H9 (cell line): ENCODE data around the gene PTMA. TPM values are rescaled to one million over a fixed set of nuclear protein-coding genes. Genes with fewer than 3 reads are reported as not detected.

Experiments
- DNase-seq: peaks from one replicate; pipeline ENCODE4 v3.0.0-alpha.2; 2017
- H2AFZ ChIP-seq: one replicate; pipeline ENCODE4 v1.6.1; 2013; ENCODE audit warnings: mild to moderate bottlenecking, low read length, control low read depth, moderate library complexity
- H2AK5ac ChIP-seq: 2 replicates; pipeline ENCODE4 v1.6.1; 2013; ENCODE audit warnings: low read length, control low read depth, mixed read lengths; ENCODE audit not compliant: insufficient read length
- H2BK120ac ChIP-seq: one replicate; pipeline ENCODE4 v1.6.1; 2013; ENCODE audit warnings: low read depth, mild to moderate bottlenecking, low read length, control low read depth, inconsistent platforms; ENCODE audit not compliant: poor library complexity, severe bottlenecking
- H2BK12ac ChIP-seq: 2 replicates; pipeline ENCODE4 v1.6.1; 2013; ENCODE audit warnings: low read length, control low read depth, mixed read lengths, low read depth; ENCODE audit not compliant: insufficient read length
- H2BK15ac ChIP-seq: 2 replicates; pipeline ENCODE4 v1.6.1; 2013; ENCODE audit warnings: low read depth, low read length, control low read depth
- H2BK20ac ChIP-seq: one replicate; pipeline ENCODE4 v1.6.1; 2013; ENCODE audit warnings: low read depth, mild to moderate bottlenecking, low read length, control low read depth, inconsistent platforms; ENCODE audit not compliant: poor library complexity, severe bottlenecking
- H2BK5ac ChIP-seq: 2 replicates; pipeline ENCODE4 v1.6.1; 2013; ENCODE audit warnings: low read length, control low read depth, mixed read lengths; ENCODE audit not compliant: insufficient read length
- H3K14ac ChIP-seq: 2 replicates; pipeline ENCODE4 v1.6.1; 2013; ENCODE audit warnings: low read length, control low read depth; ENCODE audit not compliant: insufficient read depth
- H3K18ac ChIP-seq: 2 replicates; pipeline ENCODE4 v1.6.1; 2013; ENCODE audit warnings: low read depth, mild to moderate bottlenecking, mixed read lengths, low read length, control low read depth; ENCODE audit not compliant: insufficient read length
- H3K23ac ChIP-seq: 2 replicates; pipeline ENCODE4 v1.6.1; 2013; ENCODE audit warnings: low read length, control low read depth, mixed read lengths, low read depth; ENCODE audit not compliant: insufficient read length
- H3K23me2 ChIP-seq: 2 replicates; pipeline ENCODE4 v1.6.1; 2013; ENCODE audit warnings: low read depth, mild to moderate bottlenecking, mixed read lengths, low read length, control low read depth; ENCODE audit not compliant: insufficient read length, poor library complexity, severe bottlenecking
- H3K27ac ChIP-seq: 2 replicates; pipeline ENCODE4 v1.5.1; 2013; ENCODE audit warnings: low read length, control low read depth, mixed read lengths, low read depth; ENCODE audit not compliant: insufficient read length
- H3K27me3 ChIP-seq: 2 replicates; pipeline ENCODE4 v1.6.1; 2013; ENCODE audit warnings: low read length, control low read depth, inconsistent platforms; ENCODE audit not compliant: insufficient read depth
- H3K4ac ChIP-seq: 2 replicates; pipeline ENCODE4 v1.6.1; 2013; ENCODE audit warnings: low read depth, mild to moderate bottlenecking, control low read depth, inconsistent platforms, low read length, moderate library complexity
- H3K4me1 ChIP-seq: 2 replicates; pipeline ENCODE4 v1.6.1; 2013; ENCODE audit warnings: low read length, control low read depth, inconsistent platforms; ENCODE audit not compliant: insufficient read depth
- H3K4me2 ChIP-seq: 2 replicates; pipeline ENCODE4 v1.6.1; 2013; ENCODE audit warnings: low read length, control low read depth, mixed read lengths; ENCODE audit not compliant: insufficient read length, insufficient read depth
- H3K56ac ChIP-seq: 2 replicates; pipeline ENCODE4 v1.6.1; 2013; ENCODE audit warnings: low read depth, mild to moderate bottlenecking, mixed read lengths, low read length, control low read depth; ENCODE audit not compliant: insufficient read length
- H3K79me1 ChIP-seq: 2 replicates; pipeline ENCODE4 v1.6.1; 2013; ENCODE audit warnings: low read depth, mild to moderate bottlenecking, moderate library complexity, low read length, control low read depth, inconsistent platforms; ENCODE audit not compliant: insufficient read depth, poor library complexity, severe bottlenecking
- H3K79me2 ChIP-seq: 2 replicates; pipeline ENCODE4 v1.6.1; 2013; ENCODE audit warnings: low read length, control low read depth, inconsistent platforms; ENCODE audit not compliant: insufficient read depth
- H3K9ac ChIP-seq: 2 replicates; pipeline ENCODE4 v1.6.1; 2013; ENCODE audit warnings: low read length, control low read depth, mixed read lengths; ENCODE audit not compliant: insufficient read length; ENCODE audit errors: extremely low read depth
- H3K9me3 ChIP-seq: one replicate; pipeline ENCODE4 v1.6.1; 2013; ENCODE audit warnings: low read depth, low read length, inconsistent platforms; ENCODE audit not compliant: control insufficient read depth
- H3T11ph ChIP-seq: one replicate; pipeline ENCODE4 v1.6.1; 2013; ENCODE audit warnings: mild to moderate bottlenecking, low read length, control low read depth, inconsistent platforms
- H4K20me1 ChIP-seq: one replicate; pipeline ENCODE4 v1.6.1; 2013; ENCODE audit not compliant: control insufficient read depth, insufficient read length, insufficient read depth
- H4K5ac ChIP-seq: 2 replicates; pipeline ENCODE4 v1.6.1; 2013; ENCODE audit warnings: low read depth, mild to moderate bottlenecking, mixed read lengths, low read length, control low read depth; ENCODE audit not compliant: insufficient read length
- H4K8ac ChIP-seq: replicated peaks from 2 replicates; pipeline ENCODE4 v1.6.1; 2013; ENCODE audit warnings: low read length, control low read depth, mixed read lengths, low read depth; ENCODE audit not compliant: insufficient read length
- H4K91ac ChIP-seq: 2 replicates; pipeline ENCODE4 v1.6.1; 2013; ENCODE audit warnings: low read depth, mild to moderate bottlenecking, moderate library complexity, mixed read lengths, low read length, control low read depth; ENCODE audit not compliant: insufficient read length
- H3K27ac Mint-ChIP-seq, 3 experiments: 2 replicates in 2 of 3; 3 replicates in 1 of 3; pipeline ENCODE4 v1.8.0; 2020 to 2021; ENCODE audit warnings: mixed read lengths in 3 of 3, mild to moderate bottlenecking in 1 of 3, moderate library complexity in 1 of 3
- H3K27me3 Mint-ChIP-seq: 2 replicates; pipeline ENCODE4 v1.8.0; 2021; ENCODE audit warnings: low read depth, mild to moderate bottlenecking, moderate library complexity, mixed read lengths
- H3K36me3 Mint-ChIP-seq, 3 experiments: 2 replicates in 2 of 3; 3 replicates in 1 of 3; pipeline ENCODE4 v1.8.0; 2020 to 2021; ENCODE audit warnings: low read depth in 3 of 3, mixed read lengths in 3 of 3; ENCODE audit not compliant: insufficient read depth in 1 of 3
- H3K4me1 Mint-ChIP-seq, 2 experiments: 2 replicates each; pipeline ENCODE4 v1.8.0; 2020; ENCODE audit warnings: mixed read lengths in 2 of 2
- H3K4me3 Mint-ChIP-seq, 2 experiments: 2 replicates in 1 of 2; 3 replicates in 1 of 2; pipeline ENCODE4 v1.8.0; 2020 to 2021; ENCODE audit warnings: mild to moderate bottlenecking in 2 of 2, mixed read lengths in 2 of 2, moderate library complexity in 1 of 2
- H3K9me3 Mint-ChIP-seq, 2 experiments: 2 replicates in 1 of 2; 3 replicates in 1 of 2; pipeline ENCODE4 v1.8.0; 2020; ENCODE audit warnings: mild to moderate bottlenecking in 2 of 2, mixed read lengths in 2 of 2, moderate library complexity in 1 of 2
- WGBS: extraction: QIAGEN DNeasy Blood & Tissue Kit; methylation state at CpG from one replicate; pipeline ENCODE4 v1.1.7; 2013; ENCODE audit warnings: missing lambda C conversion rate, low lambda C conversion rate, mixed read lengths; ENCODE audit not compliant: insufficient read length; ENCODE audit errors: extremely low coverage; 5-methylcytosine and 5-hydroxymethylcytosine counted together
- total RNA-seq: library from RNA; stranded (reverse); gene quantifications from 2 replicates; pipeline ENCODE4 v1.2.1, GENCODE V29; 2021
- TF ChIP-seq, protein P1 (sequence below): fragments of 200-600 bp; sonication (generic); conservative IDR thresholded peaks from 3 replicates; pipeline ENCODE4 v1.8.0; 2021; ENCODE audit warnings: antibody characterized with exemption, mild to moderate bottlenecking

PTMA gene
- total RNA-seq, 1 experiment from 2014 or later, result 1,963 TPM

DNA sequence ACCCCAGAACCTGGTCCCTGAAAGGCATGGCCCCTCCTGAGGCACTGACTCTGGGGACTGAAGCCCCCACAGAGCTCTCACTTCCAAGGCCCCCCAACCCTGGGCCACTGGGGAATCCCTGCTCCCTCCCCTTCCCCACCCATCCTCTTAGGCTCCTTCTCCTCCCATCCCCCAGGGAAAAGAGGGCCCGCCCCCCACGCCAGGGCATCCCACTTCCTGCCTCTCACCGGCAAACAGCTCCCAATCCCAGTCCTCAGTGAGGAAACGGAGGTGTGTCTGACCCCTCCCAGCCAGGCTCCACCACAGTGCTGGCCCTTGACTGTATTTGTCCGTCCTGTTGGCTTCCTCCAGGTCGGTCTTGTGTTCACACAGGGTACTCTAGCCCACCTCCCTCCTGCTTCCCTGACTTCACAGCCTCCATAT is 35.0 kb upstream of the PTMA start:
- TF ChIP-seq, protein P1, sequence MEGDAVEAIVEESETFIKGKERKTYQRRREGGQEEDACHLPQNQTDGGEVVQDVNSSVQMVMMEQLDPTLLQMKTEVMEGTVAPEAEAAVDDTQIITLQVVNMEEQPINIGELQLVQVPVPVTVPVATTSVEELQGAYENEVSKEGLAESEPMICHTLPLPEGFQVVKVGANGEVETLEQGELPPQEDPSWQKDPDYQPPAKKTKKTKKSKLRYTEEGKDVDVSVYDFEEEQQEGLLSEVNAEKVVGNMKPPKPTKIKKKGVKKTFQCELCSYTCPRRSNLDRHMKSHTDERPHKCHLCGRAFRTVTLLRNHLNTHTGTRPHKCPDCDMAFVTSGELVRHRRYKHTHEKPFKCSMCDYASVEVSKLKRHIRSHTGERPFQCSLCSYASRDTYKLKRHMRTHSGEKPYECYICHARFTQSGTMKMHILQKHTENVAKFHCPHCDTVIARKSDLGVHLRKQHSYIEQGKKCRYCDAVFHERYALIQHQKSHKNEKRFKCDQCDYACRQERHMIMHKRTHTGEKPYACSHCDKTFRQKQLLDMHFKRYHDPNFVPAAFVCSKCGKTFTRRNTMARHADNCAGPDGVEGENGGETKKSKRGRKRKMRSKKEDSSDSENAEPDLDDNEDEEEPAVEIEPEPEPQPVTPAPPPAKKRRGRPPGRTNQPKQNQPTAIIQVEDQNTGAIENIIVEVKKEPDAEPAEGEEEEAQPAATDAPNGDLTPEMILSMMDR, result no peak
- WGBS, result no CpG with 5 or more reads among the region's 6 CpGs
- H2BK12ac ChIP-seq, result peak overlapping the region; percentile 2
- H2BK15ac ChIP-seq, result no peak overlapping the region
- no peaks in the 10 kb centered on the region for H4K20me1 ChIP-seq
- no peak overlapping the region for H2BK20ac ChIP-seq
- peak overlapping the region; percentile 52 for H2BK120ac ChIP-seq
- DNase-seq, result peak; percentile 98
- no peaks in the 10 kb centered on the region; a peak in 1 of 7 replicates for H3K36me3 Mint-ChIP-seq
- peak overlapping the region; percentile 31 for H3K27ac ChIP-seq
- H3K14ac ChIP-seq, result peak overlapping the region; percentile 53; the same call in 1 of the 2 replicates
- H3K79me2 ChIP-seq, result no peaks in the 10 kb centered on the region
- no peak overlapping the region for H3K56ac ChIP-seq
- no peaks in the 10 kb centered on the region for H3K79me1 ChIP-seq
- no peak overlapping the region for H4K8ac ChIP-seq
- H4K5ac ChIP-seq, result no peak overlapping the region
- H3K4me3 Mint-ChIP-seq, result peak overlapping the region; percentile 58 to 78
- H2AK5ac ChIP-seq, result no peak overlapping the region
- H3K9me3 Mint-ChIP-seq, result no peaks in the 10 kb centered on the region
- H3K9me3 ChIP-seq, result no peaks in the 10 kb centered on the region
- H3K18ac ChIP-seq, result peak overlapping the region; percentile 47
- no peaks in the 10 kb centered on the region for H3K27me3 Mint-ChIP-seq
- H3K4ac ChIP-seq, result no peak overlapping the region; the same call in 1 of the 2 replicates
- no peak overlapping the region for H3K23ac ChIP-seq
- H3K27ac Mint-ChIP-seq, result peak overlapping the region; percentile 94 to 98 (median 95)
- no peak overlapping the region for H4K91ac ChIP-seq
- H3K4me1 ChIP-seq, result peaks cover 12% of the 10 kb centered on the region; the same call in 1 of the 2 replicates
- H3K27me3 ChIP-seq, result no peaks in the 10 kb centered on the region
- peak overlapping the region; percentile 36 for H3K4me2 ChIP-seq
- H3K23me2 ChIP-seq, result no peaks in the 10 kb centered on the region
- peaks cover 32 to 43% of the 10 kb centered on the region in 2 experiments for H3K4me1 Mint-ChIP-seq
- H3K9ac ChIP-seq, result peak overlapping the region; percentile 31
- H3T11ph ChIP-seq, result no peak overlapping the region
- no peak overlapping the region for H2AFZ ChIP-seq
- no peak overlapping the region for H2BK5ac ChIP-seq
